Calu3 (cell line): ENCODE measurements around the gene PSMD13. TPM values are rescaled to one million over a fixed set of nuclear protein-coding genes. Genes with fewer than 3 reads are reported as not detected.

Experiments
- BruUV-seq: library from RNA; stranded (reverse); fragments of 400-500 nt; replicated peaks from 2 replicates; lab custom pipeline; 2021; lab: Mats Ljungman, UMichigan
- CTCF ChIA-PET: fragments of 300-600 bp; sonication (Branson Sonifier 250); formaldehyde crosslinking; loops from one replicate; lab custom pipeline; 2022; ENCODE audit warnings: antibody characterized with exemption; lab: Charles Lee
- DNase-seq: peaks from one replicate; pipeline ENCODE4 v3.0.0; 2022
- H3K27ac Mint-ChIP-seq: one replicate; pipeline ENCODE4 v1.8.0; 2022; ENCODE audit warnings: mixed read lengths; ENCODE audit not compliant: unreplicated experiment
- H3K27me3 Mint-ChIP-seq: one replicate; pipeline ENCODE4 v1.8.0; 2022; ENCODE audit warnings: mixed read lengths; ENCODE audit not compliant: unreplicated experiment
- H3K36me3 Mint-ChIP-seq: one replicate; pipeline ENCODE4 v1.8.0; 2022; ENCODE audit warnings: mild to moderate bottlenecking, moderate library complexity, mixed read lengths; ENCODE audit not compliant: insufficient read depth, unreplicated experiment
- H3K4me1 Mint-ChIP-seq: one replicate; pipeline ENCODE4 v1.8.0; 2022; ENCODE audit warnings: mild to moderate bottlenecking, low read depth, mixed read lengths; ENCODE audit not compliant: unreplicated experiment
- H3K4me3 Mint-ChIP-seq: one replicate; pipeline ENCODE4 v1.8.0; 2022; ENCODE audit warnings: mild to moderate bottlenecking, low read depth, moderate library complexity, mixed read lengths; ENCODE audit not compliant: unreplicated experiment
- H3K9me3 Mint-ChIP-seq: one replicate; pipeline ENCODE4 v1.8.0; 2022; ENCODE audit warnings: low read depth, mixed read lengths; ENCODE audit not compliant: unreplicated experiment
- CTCF ChIP-seq: fragments of 200-600 bp; IDR thresholded peaks from one replicate; pipeline ENCODE4 v1.8.0; 2022; ENCODE audit warnings: antibody characterized with exemption; ENCODE audit not compliant: unreplicated experiment
- intact Hi-C: fragments of 100-400 bp; cut with micrococcal nuclease; formaldehyde crosslinking; loops from one replicate; pipeline ENCODE4 v1.10.0; 2022; ENCODE audit not compliant: unreplicated experiment
- total RNA-seq: library from RNA; stranded (reverse); gene quantifications from 2 replicates; pipeline ENCODE4 v1.2.3, GENCODE V29; 2022

PSMD13 gene
- total RNA-seq, 1 experiment from 2014 or later, result 172 TPM

GRCh38 chr11:210122-210802 lies 26.5 kb upstream of the PSMD13 start:
- H3K4me3 Mint-ChIP-seq, result peak overlapping the region; percentile 96
- no peak for DNase-seq
- CTCF ChIA-PET, result no interaction called here

GRCh38 chr11:210803-211180 lies 26.0 kb upstream of the PSMD13 start:
- CTCF ChIA-PET, result no interaction called here
- Mint-ChIP-seq H3K4me1 (no peaks in the 10 kb centered on the region), H3K9me3 (no peaks in the 10 kb centered on the region), H3K27ac (no peak overlapping the region), H3K27me3 (no peaks in the 10 kb centered on the region), H3K36me3 (peaks cover 81% of the 10 kb centered on the region), H3K4me3 (no peak overlapping the region)
- no peak for TF ChIP-seq CTCF
- no TSS peak for BruUV-seq
- no peak for DNase-seq
- intact Hi-C loops, result no loop called here

More at GRCh38 chr11:210122-210802, 26.5 kb upstream of the PSMD13 start:
- Mint-ChIP-seq H3K36me3 (peaks cover 77% of the 10 kb centered on the region), H3K9me3 (no peaks in the 10 kb centered on the region), H3K27ac (no peak overlapping the region), H3K4me1 (no peaks in the 10 kb centered on the region), H3K27me3 (no peaks in the 10 kb centered on the region)
- intact Hi-C loops, result no loop called here
- no TSS peak for BruUV-seq
- TF ChIP-seq CTCF, result no peak

- no TSS peak for BruUV-seq
- TF ChIP-seq CTCF, result no peak
- DNase-seq, result no peak
- no peaks in the 10 kb centered on the region for H3K9me3 Mint-ChIP-seq
- H3K27ac Mint-ChIP-seq, result no peak overlapping the region
- CTCF ChIA-PET, result no interaction called here
- H3K4me3 Mint-ChIP-seq, result no peak overlapping the region
- intact Hi-C loops, result no loop called here
- H3K36me3 Mint-ChIP-seq, result peaks cover 81% of the 10 kb centered on the region
- no peaks in the 10 kb centered on the region for H3K4me1 Mint-ChIP-seq
- no peaks in the 10 kb centered on the region for H3K27me3 Mint-ChIP-seq
Observed at GRCh38 chr11:211295-211694, 25.5 kb upstream of the PSMD13 start.

- intact Hi-C loops, result no loop called here
- H3K9me3 Mint-ChIP-seq, result no peaks in the 10 kb centered on the region
- TF ChIP-seq CTCF, result no peak
- DNase-seq, result no peak
- H3K27me3 Mint-ChIP-seq, result no peaks in the 10 kb centered on the region
- no TSS peak for BruUV-seq
- H3K36me3 Mint-ChIP-seq, result peaks cover 79% of the 10 kb centered on the region
- H3K27ac Mint-ChIP-seq, result no peak overlapping the region
- H3K4me3 Mint-ChIP-seq, result no peak overlapping the region
- CTCF ChIA-PET, result interaction anchor here (0.6 kb wide), 1 partner anchor 26 kb away, joined by 7 read pairs; no protein-coding TSS in a partner anchor
- H3K4me1 Mint-ChIP-seq, result no peaks in the 10 kb centered on the region
Observed at GRCh38 chr11:211741-212140, 25.0 kb upstream of the PSMD13 start.
